Right cardiac atrium (tissue), 5 donors: ENCODE measurements around the gene ADAMTSL2. TPM values are rescaled to one million over a fixed set of nuclear protein-coding genes. Genes with fewer than 3 reads are reported as not detected.

ENCODE experiments used
- ATAC-seq, 2 donors: fragments of 200-7000 bp; cut with Tn5 transposase; one replicate each; pipeline versions ENCODE4 v1.8.0 to v1.9.1; 2020; ENCODE audit warnings: moderate library complexity in 2 of 2, mild to moderate bottlenecking in 1 of 2
- DNase-seq, 3 donors: peaks; one replicate each; pipeline ENCODE4 v3.0.0-alpha.2; 2020
- H3K27ac ChIP-seq: one replicate; pipeline ENCODE4 v1.5.1; 2013; ENCODE audit warnings: mild to moderate bottlenecking, low read length, control low read depth, moderate library complexity
- H3K27me3 ChIP-seq: one replicate; pipeline ENCODE4 v1.6.1; 2013; ENCODE audit not compliant: control insufficient read depth, insufficient read depth
- H3K4me1 ChIP-seq: one replicate; pipeline ENCODE4 v1.6.1; 2013; ENCODE audit warnings: low read length; ENCODE audit not compliant: control insufficient read depth, insufficient read depth
- H3K4me3 ChIP-seq: one replicate; pipeline ENCODE4 v1.5.1; 2013; ENCODE audit warnings: low read length, control low read depth
- H3K9me3 ChIP-seq: one replicate; pipeline ENCODE4 v1.6.1; 2013; ENCODE audit warnings: low read length; ENCODE audit not compliant: control insufficient read depth
- WGBS: extraction: QIAGEN DNeasy Blood & Tissue Kit; methylation state at CpG from one replicate; pipeline ENCODE4 v1.1.7; 2013; 5-methylcytosine and 5-hydroxymethylcytosine counted together
- intact Hi-C, 4 donors: fragments of 100-400 bp; cut with DNase I; formaldehyde crosslinking; loops; one replicate each; pipeline versions ENCODE4 v1.11.0 to v1.14.0; 2022 to 2023
- polyA plus RNA-seq: library from polyadenylated mRNA; stranded (reverse); fragments of 200-250 nt; gene quantifications from one replicate; pipeline ENCODE4 v1.2.3, GENCODE V29; 2013
- total RNA-seq, 4 donors: library from RNA; stranded (reverse); fragmentation: NEBNext Ultra II Directional; extraction: Animal tissue kit (Norgen Biotek cat#: 25700); gene quantifications; one replicate each; pipeline ENCODE4 v1.2.1, GENCODE V29; 2021
- donor health status: healthy with polysubstance abuse.
- donor health status: DM: no; HTN: yes; CAD: no.
- donor health status: DM: no; HTN: no; CAD: no.
- donor health status: DM: no; HTN: yes; CAD: no; lungs with severe emphysema.
- donor health status: DM: yes; HTN: yes; CAD: no.

The ADAMTSL2 gene
- total and polyA plus RNA-seq, 5 donors = 30.3 to 90.2 (median 39.1) TPM

- intact Hi-C loops = loop anchor here in 1 of 4 donors (10.0 kb wide), 1 partner anchor 81 kb away; no protein-coding TSS in a partner anchor
Observed at GRCh38 chr9:133593587-133594253, 59.2 kb downstream of the ADAMTSL2 start.

GRCh38 chr9:133594310-133594709 is 59.8 kb downstream of the ADAMTSL2 start:
- Histone ChIP-seq H3K27ac (no peak overlapping the region), H3K9me3 (no peaks in the 10 kb centered on the region), H3K4me1 (no peaks in the 10 kb centered on the region), H3K27me3 (no peaks in the 10 kb centered on the region), H3K4me3 (no peak overlapping the region)
- WGBS = 90% methylated on average over 2 of the region's 2 CpGs
- intact Hi-C loops = loop anchor here in 1 of 4 donors (10.0 kb wide), 1 partner anchor 80 kb away; no protein-coding TSS in a partner anchor
- DNase-seq = peak in 1 of 3 donors; percentile 1
- no peak for ATAC-seq

More at GRCh38 chr9:133593587-133594253, 59.2 kb downstream of the ADAMTSL2 start:
- no peaks in the 10 kb centered on the region for H3K27me3 ChIP-seq
- H3K9me3 ChIP-seq = no peaks in the 10 kb centered on the region
- no peaks in the 10 kb centered on the region for H3K4me1 ChIP-seq
- WGBS = 71% methylated on average over 15 of the region's 15 CpGs
- ATAC-seq (no peak), DNase-seq (peak in 1 of 3 donors; percentile 28)
- H3K27ac ChIP-seq = no peak overlapping the region
- no peak overlapping the region for H3K4me3 ChIP-seq

- DNase-seq (peak in 1 of 3 donors; percentile 36), ATAC-seq (no peak)
- Histone ChIP-seq H3K27me3 (no peaks in the 10 kb centered on the region), H3K4me3 (no peak overlapping the region), H3K9me3 (no peaks in the 10 kb centered on the region), H3K27ac (no peak overlapping the region), H3K4me1 (no peaks in the 10 kb centered on the region)
- WGBS = 94% methylated on average over 8 of the region's 8 CpGs
- intact Hi-C loops = loop anchor here in 1 of 4 donors (10.0 kb wide), 1 partner anchor 79 kb away; no protein-coding TSS in a partner anchor
Observed at GRCh38 chr9:133595910-133596309, 61.4 kb downstream of the ADAMTSL2 start.

GRCh38 chr9:133597316-133597957 is 62.9 kb downstream of the ADAMTSL2 start:
- ATAC-seq = no peak
- DNase-seq = no peak
- Histone ChIP-seq H3K4me1 (no peaks in the 10 kb centered on the region), H3K9me3 (no peaks in the 10 kb centered on the region), H3K27me3 (no peaks in the 10 kb centered on the region), H3K4me3 (no peak overlapping the region), H3K27ac (no peak overlapping the region)
- WGBS = 81% methylated on average over 7 of the region's 7 CpGs
- intact Hi-C loops = loop anchor here in 1 of 4 donors (10.0 kb wide), 1 partner anchor 77 kb away; no protein-coding TSS in a partner anchor

- intact Hi-C loops = loop anchor here in 1 of 4 donors (10.0 kb wide), 1 partner anchor 76 kb away; no protein-coding TSS in a partner anchor
- no peaks in the 10 kb centered on the region for H3K27me3 ChIP-seq
- no peak overlapping the region for H3K4me3 ChIP-seq
- no peaks in the 10 kb centered on the region for H3K9me3 ChIP-seq
- DNase-seq = peak in 1 of 3 donors; percentile 25
- WGBS = 86% methylated on average over 7 of the region's 7 CpGs
- no peaks in the 10 kb centered on the region for H3K4me1 ChIP-seq
- no peak overlapping the region for H3K27ac ChIP-seq
- ATAC-seq = no peak
Observed at GRCh38 chr9:133598978-133599377, 64.5 kb downstream of the ADAMTSL2 start.

- Histone ChIP-seq H3K9me3 (no peaks in the 10 kb centered on the region), H3K27ac (no peak overlapping the region), H3K4me3 (no peak overlapping the region), H3K27me3 (no peaks in the 10 kb centered on the region), H3K4me1 (no peaks in the 10 kb centered on the region)
- ATAC-seq (no peak), DNase-seq (peak in 1 of 3 donors; percentile 0)
- intact Hi-C loops = loop anchor here in 1 of 4 donors (10.0 kb wide), 1 partner anchor 75 kb away; no protein-coding TSS in a partner anchor
- 95% methylated on average over 6 of the region's 6 CpGs for WGBS
Observed at GRCh38 chr9:133599470-133600173, 65.1 kb downstream of the ADAMTSL2 start.

- no peaks in the 10 kb centered on the region for H3K27me3 ChIP-seq
- ATAC-seq = no peak
Observed at GRCh38 chr9:133600739-133601138, 66.2 kb downstream of the ADAMTSL2 start.

GRCh38 chr9:133601746-133602145 is 67.2 kb downstream of the ADAMTSL2 start:
- Histone ChIP-seq H3K4me3 (no peak overlapping the region), H3K9me3 (no peaks in the 10 kb centered on the region), H3K27me3 (no peaks in the 10 kb centered on the region), H3K4me1 (no peaks in the 10 kb centered on the region), H3K27ac (no peak overlapping the region)
- ATAC-seq (no peak), DNase-seq (peak in 1 of 3 donors; percentile 21)
- 79% methylated on average over 10 of the region's 10 CpGs for WGBS
- intact Hi-C loops = no loop called here

More at GRCh38 chr9:133600739-133601138, 66.2 kb downstream of the ADAMTSL2 start:
- Histone ChIP-seq H3K4me1 (no peaks in the 10 kb centered on the region), H3K9me3 (no peaks in the 10 kb centered on the region), H3K27ac (no peak overlapping the region), H3K4me3 (no peak overlapping the region)
- WGBS = 54% methylated on average over 7 of the region's 7 CpGs
- no peak for DNase-seq
- intact Hi-C loops = no loop called here

GRCh38 chr9:133602277-133602676 is 67.8 kb downstream of the ADAMTSL2 start:
- 71% methylated on average over 10 of the region's 10 CpGs for WGBS
- peak in 1 of 3 donors; percentile 33 for DNase-seq
- Histone ChIP-seq H3K4me3 (no peak overlapping the region), H3K27me3 (no peaks in the 10 kb centered on the region), H3K27ac (no peak overlapping the region), H3K4me1 (no peaks in the 10 kb centered on the region), H3K9me3 (no peaks in the 10 kb centered on the region)
- ATAC-seq = no peak
- intact Hi-C loops = no loop called here

GRCh38 chr9:133603135-133603927 is 68.8 kb downstream of the ADAMTSL2 start:
- 50% methylated on average over 14 of the region's 14 CpGs for WGBS
- Histone ChIP-seq H3K4me1 (no peaks in the 10 kb centered on the region), H3K27me3 (no peaks in the 10 kb centered on the region), H3K4me3 (no peak overlapping the region), H3K9me3 (no peaks in the 10 kb centered on the region), H3K27ac (no peak overlapping the region)
- intact Hi-C loops = no loop called here
- DNase-seq (no peak), ATAC-seq (no peak)
